Measurements from ENCODE around the gene NLGN2.

NLGN2 gene

GRCh38 chr17:7414837-7415236 is 7.2 kb downstream of the NLGN2 start:
- no peak for DNase-seq (ENCODE audit: low spot score)

GRCh38 chr17:7415784-7416183 is 8.1 kb downstream of the NLGN2 start:
- no peak for DNase-seq (ENCODE audit: low spot score)

- no peak for DNase-seq (ENCODE audit: low spot score)
Observed at GRCh38 chr17:7416323-7416722, 8.7 kb downstream of the NLGN2 start.

GRCh38 chr17:7417056-7417655 is 9.5 kb downstream of the NLGN2 start:
- no peak for DNase-seq (ENCODE audit: low spot score)

DNA sequence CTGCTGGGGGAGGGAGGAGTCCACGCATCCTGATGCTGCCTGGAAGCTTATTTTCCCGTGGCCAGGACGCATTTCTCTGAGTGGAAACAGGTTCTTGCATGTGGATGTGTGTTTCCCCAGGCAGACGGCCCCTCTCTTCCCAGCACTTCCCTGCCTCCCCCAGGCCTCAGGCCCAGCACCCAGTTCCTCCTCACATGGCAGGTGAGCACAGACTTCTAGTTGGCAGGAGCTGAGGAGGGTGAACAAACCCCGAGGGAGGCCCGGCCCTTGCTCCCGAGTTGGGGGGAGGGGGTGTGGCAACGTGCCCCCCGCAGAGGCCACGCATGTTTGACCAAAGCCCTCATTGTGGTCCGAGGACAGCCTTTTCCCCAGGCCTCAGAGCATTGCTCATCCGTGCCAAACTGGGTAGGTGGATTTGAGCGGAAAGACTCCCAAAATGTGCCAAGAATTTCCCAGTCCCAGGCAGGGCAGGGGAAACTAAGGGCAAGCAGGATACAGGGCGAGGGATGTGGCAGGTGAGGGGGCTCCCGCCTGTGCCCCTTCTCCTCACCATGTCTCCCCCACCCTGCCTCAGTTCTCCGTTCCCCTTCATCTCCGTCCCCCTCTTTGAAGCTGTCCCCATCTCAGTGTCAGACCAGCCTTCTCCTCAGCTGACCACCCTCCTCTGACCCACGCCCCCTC is 11.0 kb downstream of the NLGN2 start:
- no peak for DNase-seq (ENCODE audit: low spot score)

- DNase-seq (ENCODE audit: low spot score) = no peak
Observed at GRCh38 chr17:7419819-7420610, 12.4 kb downstream of the NLGN2 start, which contains the start of gene SPEM1. Gene SPEM1, plus strand, starts transcription at chr17:7420324. Its CDS starts 61 bp downstream, at chr17:7420385.

- no peak for DNase-seq (ENCODE audit: low spot score)
Observed at GRCh38 chr17:7421186-7421585, 13.5 kb downstream of the NLGN2 start.

DNA sequence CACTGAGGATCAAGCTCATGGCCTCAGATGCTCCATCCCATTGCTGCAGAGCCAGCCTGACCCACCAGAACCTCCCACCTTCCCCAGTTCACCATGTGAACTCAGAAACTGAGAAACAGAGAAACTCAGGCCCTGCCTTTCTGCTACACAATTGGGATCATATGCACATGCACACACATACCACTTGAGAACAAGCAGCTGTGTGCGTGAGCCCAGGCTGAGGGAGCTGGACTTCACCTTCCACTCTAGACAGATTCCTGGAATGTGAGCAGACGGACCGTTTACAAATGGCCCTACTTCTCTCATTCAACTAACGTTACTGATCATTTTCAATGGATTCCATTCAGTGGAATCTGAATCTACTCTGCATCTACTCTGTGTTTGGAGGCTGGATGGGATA is 16.0 kb downstream of the NLGN2 start:
- DNase-seq (ENCODE audit: low spot score) = no peak

DNA sequence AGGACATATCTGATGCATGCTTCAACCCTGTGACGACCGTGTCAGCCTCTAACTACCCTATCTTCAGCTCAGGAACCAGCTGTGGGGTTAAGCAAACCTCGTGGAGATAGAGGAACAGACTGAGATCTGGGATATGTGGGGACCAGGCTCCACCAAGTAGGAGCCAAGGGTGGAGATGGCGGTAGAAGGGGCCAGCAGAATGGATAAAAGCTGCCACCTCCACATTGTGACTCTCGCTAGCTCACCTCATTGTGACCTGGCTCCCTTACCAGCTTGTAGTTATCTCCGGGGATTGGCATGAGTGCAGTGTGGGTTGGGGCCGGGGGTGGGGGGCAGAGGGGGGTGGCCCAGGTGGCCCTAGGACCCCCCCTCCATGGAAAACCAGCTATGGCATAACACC is 17.7 kb downstream of the NLGN2 start, which contains the start of gene SPEM2:
Gene SPEM2 (plus strand): TSS at position 301 of the 400 bp plus-strand sequence. CDS start 73 bp downstream, at position 374.
- no peak for DNase-seq (ENCODE audit: low spot score)

- no peak for DNase-seq (ENCODE audit: low spot score)
Observed at GRCh38 chr17:7425756-7426155, 18.1 kb downstream of the NLGN2 start.

DNA sequence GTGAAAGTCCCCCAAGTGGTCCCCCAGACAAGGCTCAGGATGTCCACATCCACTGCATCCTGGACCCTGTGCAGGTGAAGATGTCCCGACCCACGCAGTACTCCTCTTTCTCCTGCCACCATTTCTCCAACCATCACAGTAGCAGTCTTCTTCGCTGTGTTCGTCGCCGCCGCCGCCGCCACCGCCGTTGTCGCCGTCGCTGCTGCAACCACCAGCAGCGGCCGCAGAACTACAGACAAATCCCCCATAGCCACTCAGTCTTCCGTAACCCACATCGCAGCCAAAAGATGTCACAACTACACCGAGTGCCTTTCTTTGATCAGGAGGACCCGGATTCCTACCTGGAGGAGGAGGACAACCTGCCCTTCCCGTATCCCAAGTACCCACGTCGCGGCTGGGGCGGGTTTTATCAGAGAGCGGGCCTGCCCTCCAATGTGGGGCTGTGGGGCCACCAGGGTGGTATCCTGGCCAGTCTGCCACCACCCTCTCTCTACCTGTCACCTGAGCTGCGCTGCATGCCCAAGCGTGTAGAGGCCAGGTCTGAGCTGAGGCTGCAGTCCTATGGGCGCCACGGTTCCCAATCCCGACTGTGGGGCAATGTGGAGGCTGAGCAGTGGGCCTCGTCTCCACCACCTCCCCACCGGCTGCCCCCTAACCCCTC is 18.7 kb downstream of the NLGN2 start:
- no peak for DNase-seq (ENCODE audit: low spot score)

- DNase-seq (ENCODE audit: low spot score) = no peak
Observed at GRCh38 chr17:7426896-7427489, 19.3 kb downstream of the NLGN2 start.

GRCh38 chr17:7427549-7427948 is 19.9 kb downstream of the NLGN2 start:
- no peak for DNase-seq (ENCODE audit: low spot score)

DNA sequence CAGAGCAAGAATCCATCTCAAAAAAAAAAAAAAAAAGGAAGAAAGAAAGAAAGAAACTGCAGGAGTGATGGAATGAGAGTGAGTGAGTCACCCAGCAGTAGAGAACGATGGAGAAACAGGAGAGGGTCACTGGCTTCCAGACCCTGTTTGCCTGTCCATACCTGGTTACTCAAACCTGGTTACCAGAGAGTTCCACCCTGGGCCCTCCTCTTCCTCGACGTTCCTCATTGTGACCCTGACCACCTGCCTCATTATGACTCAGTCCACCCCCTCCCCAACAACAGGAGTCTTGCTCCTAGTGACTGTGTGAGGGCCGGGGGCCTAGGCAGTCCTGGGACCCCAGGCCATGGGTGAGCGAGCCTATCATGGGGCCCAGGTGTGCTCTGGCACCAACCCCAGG is 20.9 kb downstream of the NLGN2 start, which contains the start of gene SPEM3:
Gene SPEM3 (plus strand): TSS at position 301 of the 400 bp plus-strand sequence. CDS start 46 bp downstream, at position 347.
- DNase-seq (ENCODE audit: low spot score) = no peak

DNA sequence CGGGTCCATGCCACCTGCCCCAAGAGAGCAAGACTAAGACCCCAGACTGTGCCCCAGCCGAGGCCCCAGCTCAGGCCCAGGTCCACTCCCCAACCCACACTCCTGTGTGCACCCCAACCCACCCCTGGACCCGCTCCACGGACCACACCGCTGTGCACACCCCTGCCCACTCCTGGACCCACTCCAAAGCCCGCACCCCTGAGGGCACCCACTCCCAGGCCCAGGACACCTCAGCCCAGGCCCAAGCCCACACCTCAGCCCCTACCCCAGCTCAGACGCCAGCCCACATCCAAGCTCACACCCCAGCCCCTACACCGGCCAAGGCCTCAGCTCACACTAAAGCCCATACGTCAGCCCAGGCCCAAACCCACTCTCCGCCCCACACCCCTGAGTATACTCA is 22.1 kb downstream of the NLGN2 start:
- DNase-seq (ENCODE audit: low spot score) = no peak

DNA sequence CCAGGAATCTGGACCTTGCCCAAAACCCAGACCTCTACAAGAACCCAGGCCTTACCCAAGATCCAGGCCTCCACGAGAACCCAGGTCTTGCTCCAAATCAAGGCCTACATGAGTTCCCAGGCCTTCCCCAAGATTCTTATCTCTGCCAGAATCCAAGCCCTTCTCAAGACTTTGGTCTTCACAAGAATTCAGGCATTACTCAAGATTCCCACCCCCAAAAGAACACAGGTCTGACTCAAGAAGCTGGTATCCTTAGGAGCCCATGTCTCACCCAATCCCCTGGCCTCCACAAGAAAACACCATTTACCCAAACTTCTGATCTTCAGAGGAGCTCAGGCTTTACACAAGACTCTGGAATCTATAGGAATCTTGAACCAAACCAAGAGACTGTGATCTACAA is 23.6 kb downstream of the NLGN2 start:
- no peak for DNase-seq (ENCODE audit: low spot score)

DNA sequence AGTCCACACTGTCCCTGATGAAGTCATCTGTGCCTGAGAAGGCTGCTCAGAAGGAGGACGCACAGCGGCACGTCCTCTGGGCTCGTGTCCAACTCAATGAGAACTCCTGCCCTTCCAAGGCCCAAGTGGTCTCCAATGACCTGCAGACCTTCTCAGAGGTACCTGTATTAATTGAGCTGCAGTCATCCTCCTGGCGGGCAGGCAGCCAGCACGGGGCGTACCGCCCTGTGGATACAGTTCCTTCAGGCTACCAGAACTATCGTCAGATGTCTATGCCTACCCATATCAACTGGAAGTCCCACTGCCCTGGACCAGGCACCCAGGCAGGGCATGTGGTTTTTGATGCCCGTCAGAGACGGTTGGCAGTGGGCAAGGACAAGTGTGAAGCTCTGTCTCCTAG is 24.7 kb downstream of the NLGN2 start:
- DNase-seq (ENCODE audit: low spot score) = no peak

DNA sequence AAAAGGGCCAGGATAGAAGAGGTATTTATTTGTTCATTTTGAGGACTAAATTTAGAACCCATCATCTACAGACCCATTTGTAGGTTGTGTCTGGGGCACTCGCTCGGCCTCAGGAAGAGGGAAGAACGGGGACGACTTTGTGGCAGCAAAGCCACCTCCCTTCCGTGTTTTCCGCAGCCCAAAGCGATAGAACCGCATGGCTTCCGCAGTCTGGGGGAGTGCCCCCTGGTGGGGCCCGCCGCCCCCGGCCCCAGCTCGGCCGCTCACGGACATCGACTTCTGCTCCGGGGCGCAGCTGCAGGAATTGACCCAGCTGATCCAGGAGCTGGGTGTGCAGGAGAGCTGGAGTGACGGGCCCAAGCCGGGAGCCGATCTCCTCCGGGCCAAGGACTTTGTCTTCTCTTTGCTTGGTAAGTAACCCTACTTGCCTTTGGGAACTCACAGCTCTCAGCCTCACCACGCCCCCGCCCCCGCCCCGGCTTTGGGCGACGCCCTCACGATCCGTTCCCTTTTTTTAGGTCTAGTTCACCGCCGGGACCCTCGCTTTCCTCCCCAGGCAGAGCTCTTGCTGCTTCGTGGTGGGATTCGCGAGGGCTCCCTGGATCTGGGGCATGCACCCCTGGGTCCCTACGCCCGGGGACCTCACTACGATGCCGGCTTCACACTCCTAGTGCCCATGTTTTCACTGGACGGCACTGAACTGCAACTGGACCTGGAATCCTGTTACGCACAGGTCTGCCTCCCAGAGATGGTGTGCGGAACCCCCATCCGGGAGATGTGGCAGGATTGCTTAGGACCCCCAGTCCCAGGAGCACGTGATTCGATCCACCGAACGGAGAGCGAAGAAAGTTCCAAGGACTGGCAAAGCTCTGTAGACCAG is 28.3 kb downstream of the NLGN2 start:
- DNase-seq (ENCODE audit: low spot score) = no peak

- DNase-seq (ENCODE audit: low spot score) = peak; percentile 72
Observed at GRCh38 chr17:7436556-7437368, 29.1 kb downstream of the NLGN2 start.

DNA sequence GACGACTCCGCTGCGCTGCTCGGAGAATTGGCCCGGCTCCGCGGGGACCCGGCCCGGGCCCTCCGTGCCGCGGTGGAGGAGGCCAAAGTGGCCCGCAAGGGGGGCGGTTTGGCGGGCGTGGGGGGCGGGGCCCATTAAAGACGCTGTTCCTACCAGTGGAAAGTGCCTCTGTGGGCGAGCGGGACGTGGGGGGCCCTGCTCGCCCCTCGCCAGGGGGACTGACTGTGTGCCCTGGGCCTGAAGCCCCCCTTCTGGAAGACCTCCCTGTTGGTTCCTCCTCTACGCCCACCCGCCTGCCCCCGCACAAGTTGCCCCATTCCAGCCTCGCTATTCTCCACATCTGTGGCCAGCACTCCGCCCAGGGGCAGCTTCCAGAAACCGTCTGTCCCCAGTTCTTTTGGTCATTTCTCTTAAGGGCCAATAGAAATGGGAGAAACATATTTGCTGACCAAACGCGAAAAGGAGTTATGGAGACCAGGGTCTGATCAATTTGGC is 29.8 kb downstream of the NLGN2 start:
- no peak for DNase-seq (ENCODE audit: low spot score)

Measured in NAMALWA (cell line).